BLaER1 treated with 17β-estradiol and CSF1 and Interleukin-3, amounts not matched to agents 10 nM and 100 nM (cell line): Measurements from ENCODE around the gene BCL11A.

ENCODE experiments used
- H3K27ac ChIP-seq, 11 experiments: shearing (Covaris generic); formaldehyde crosslinking; 2 replicates each; pipeline ENCODE4 v1.8.1; 2022
- H3K27me3 ChIP-seq, 11 experiments: shearing (Covaris generic); formaldehyde crosslinking; 2 replicates each; pipeline ENCODE4 v1.8.1; 2022
- H3K36me3 ChIP-seq, 11 experiments: shearing (Covaris generic); formaldehyde crosslinking; 2 replicates each; pipeline ENCODE4 v1.8.1; 2022
- H3K4me1 ChIP-seq, 10 experiments: shearing (Covaris generic); formaldehyde crosslinking; 2 replicates each; pipeline ENCODE4 v1.8.1; 2022
- H3K4me2 ChIP-seq, 11 experiments: shearing (Covaris generic); formaldehyde crosslinking; 2 replicates each; pipeline ENCODE4 v1.8.1; 2022
- H3K4me3 ChIP-seq, 10 experiments: shearing (Covaris generic); formaldehyde crosslinking; 2 replicates each; pipeline ENCODE4 v1.8.1; 2022
- H3K9ac ChIP-seq, 11 experiments: shearing (Covaris generic); formaldehyde crosslinking; 2 replicates each; pipeline ENCODE4 v1.8.1; 2022
- H3K9me3 ChIP-seq, 11 experiments: shearing (Covaris generic); formaldehyde crosslinking; replicated peaks in 1 of 11; 2 replicates each; pipeline ENCODE4 v1.8.1; 2022
- H4K20me1 ChIP-seq, 11 experiments: shearing (Covaris generic); formaldehyde crosslinking; 2 replicates each; pipeline ENCODE4 v1.8.1; 2022
- Cebpa-rat ChIP-seq, 11 experiments: shearing (Covaris generic); IDR thresholded peaks; 2 replicates each; pipeline ENCODE4 v1.8.1; 2022

The BCL11A gene

GRCh38 chr2:60544954-60545560 lies 8.4 kb downstream of the BCL11A start:
- Histone ChIP-seq H3K4me2 (peak overlapping the region; percentile 83 to 98 (median 95)), H3K9ac (peak overlapping the region; percentile 56 to 99 (median 96); a peak in 21 of 22 replicates), H3K4me1 (peaks cover 72 to 89% (median 86%) of the 10 kb centered on the region in 10 experiments)

GRCh38 chr2:60544062-60544461 lies 9.4 kb downstream of the BCL11A start:
- peaks cover 77 to 99% (median 96%) of the 10 kb centered on the region in 10 experiments for H3K4me1 ChIP-seq

More at GRCh38 chr2:60544954-60545560, 8.4 kb downstream of the BCL11A start:
- peaks cover 0 to 60% (median 36%) of the 10 kb centered on the region in 11 experiments; a peak in 15 of 22 replicates for H3K36me3 ChIP-seq
- no peak for TF ChIP-seq Cebpa-rat (IDR thresholded peaks at IDR 0.05)
- H3K4me3 ChIP-seq: peak overlapping the region; percentile 19 to 95 (median 44); a peak in 16 of 20 replicates
- peaks cover 0 to 51% (median 0%) of the 10 kb centered on the region in 11 experiments; a peak in 6 of 22 replicates for H4K20me1 ChIP-seq
- H3K9me3 ChIP-seq: no peaks in the 10 kb centered on the region
- no peaks in the 10 kb centered on the region for H3K27me3 ChIP-seq
- peak overlapping the region; percentile 4 to 98 (median 92); a peak in 21 of 22 replicates for H3K27ac ChIP-seq

GRCh38 chr2:60541056-60541651 lies 12.3 kb downstream of the BCL11A start:
- no peak for TF ChIP-seq Cebpa-rat (IDR thresholded peaks at IDR 0.05)
- H3K27me3 ChIP-seq: no peaks in the 10 kb centered on the region
- H3K27ac ChIP-seq: peak overlapping the region in 7 of 11 experiments; percentile 3 to 50 (median 42); a peak in 10 of 22 replicates
- peak overlapping the region in 3 of 11 experiments; percentile 9 to 37 (median 14); a peak in 2 of 22 replicates for H3K9ac ChIP-seq
- peaks cover 0 to 65% (median 6%) of the 10 kb centered on the region in 11 experiments; a peak in 6 of 22 replicates for H4K20me1 ChIP-seq
- no peaks in the 10 kb centered on the region for H3K9me3 ChIP-seq
- H3K36me3 ChIP-seq: peaks cover 0 to 96% (median 64%) of the 10 kb centered on the region in 11 experiments; a peak in 17 of 22 replicates
- no peak overlapping the region for H3K4me3 ChIP-seq
- H3K4me2 ChIP-seq: peak overlapping the region in 9 of 11 experiments; percentile 26 to 83 (median 49); a peak in 17 of 22 replicates
- peaks cover 51 to 100% (median 90%) of the 10 kb centered on the region in 10 experiments for H3K4me1 ChIP-seq

More at GRCh38 chr2:60544062-60544461, 9.4 kb downstream of the BCL11A start:
- Histone ChIP-seq H3K4me3 (peak overlapping the region in 9 of 10 experiments; percentile 5 to 90 (median 38); a peak in 12 of 20 replicates), H4K20me1 (peaks cover 0 to 61% (median 5%) of the 10 kb centered on the region in 11 experiments; a peak in 6 of 22 replicates), H3K9ac (peak overlapping the region; percentile 56 to 99 (median 96); a peak in 21 of 22 replicates), H3K4me2 (peak overlapping the region; percentile 83 to 98 (median 95)), H3K27me3 (no peaks in the 10 kb centered on the region), H3K9me3 (no peaks in the 10 kb centered on the region), H3K27ac (peak overlapping the region; percentile 4 to 98 (median 92); a peak in 21 of 22 replicates), H3K36me3 (peaks cover 0 to 70% (median 40%) of the 10 kb centered on the region in 11 experiments; a peak in 15 of 22 replicates)
- TF ChIP-seq Cebpa-rat (IDR thresholded peaks at IDR 0.05): peak in 9 of 11 experiments; percentile 11 to 87 (median 75); a peak in 12 of 22 replicates

GRCh38 chr2:60540074-60540473 lies 13.4 kb downstream of the BCL11A start:
- peak in 3 of 11 experiments; percentile 21 to 43 (median 37); a peak in 3 of 22 replicates for TF ChIP-seq Cebpa-rat (IDR thresholded peaks at IDR 0.05)
- Histone ChIP-seq H3K27ac (peak overlapping the region in 5 of 11 experiments; percentile 4 to 50 (median 42); a peak in 3 of 22 replicates), H3K9me3 (no peaks in the 10 kb centered on the region), H3K27me3 (no peaks in the 10 kb centered on the region), H3K36me3 (peaks cover 0 to 96% (median 60%) of the 10 kb centered on the region in 11 experiments; a peak in 17 of 22 replicates), H3K4me2 (peak overlapping the region; percentile 26 to 83 (median 48); a peak in 20 of 22 replicates), H3K9ac (no peak overlapping the region), H3K4me1 (peaks cover 48 to 100% (median 90%) of the 10 kb centered on the region in 10 experiments), H3K4me3 (no peak overlapping the region), H4K20me1 (peaks cover 0 to 65% (median 10%) of the 10 kb centered on the region in 11 experiments; a peak in 6 of 22 replicates)

GRCh38 chr2:60539140-60539539 lies 14.3 kb downstream of the BCL11A start:
- Histone ChIP-seq H3K27ac (peak overlapping the region in 4 of 11 experiments; percentile 2 to 50 (median 18); a peak in 3 of 22 replicates), H3K4me1 (peaks cover 48 to 100% (median 90%) of the 10 kb centered on the region in 10 experiments), H3K27me3 (no peaks in the 10 kb centered on the region), H4K20me1 (peaks cover 0 to 64% (median 10%) of the 10 kb centered on the region in 11 experiments; a peak in 7 of 22 replicates), H3K36me3 (peaks cover 0 to 95% (median 53%) of the 10 kb centered on the region in 11 experiments; a peak in 17 of 22 replicates), H3K9ac (no peak overlapping the region; a peak in 1 of 22 replicates), H3K4me3 (no peak overlapping the region), H3K9me3 (no peaks in the 10 kb centered on the region), H3K4me2 (peak overlapping the region; percentile 14 to 83 (median 30); a peak in 18 of 22 replicates)
- TF ChIP-seq Cebpa-rat (IDR thresholded peaks at IDR 0.05): no peak

GRCh38 chr2:60538101-60538500 lies 15.4 kb downstream of the BCL11A start:
- Histone ChIP-seq H3K36me3 (peaks cover 0 to 96% (median 55%) of the 10 kb centered on the region in 11 experiments; a peak in 17 of 22 replicates), H3K4me1 (peaks cover 42 to 100% (median 90%) of the 10 kb centered on the region in 10 experiments), H3K4me2 (peak overlapping the region in 4 of 11 experiments; percentile 6 to 27 (median 21); a peak in 5 of 22 replicates), H3K9me3 (no peaks in the 10 kb centered on the region), H3K4me3 (no peak overlapping the region), H3K27me3 (no peaks in the 10 kb centered on the region), H3K27ac (no peak overlapping the region), H4K20me1 (peaks cover 0 to 73% (median 10%) of the 10 kb centered on the region in 11 experiments; a peak in 7 of 22 replicates), H3K9ac (no peak overlapping the region)
- no peak for TF ChIP-seq Cebpa-rat (IDR thresholded peaks at IDR 0.05)

GRCh38 chr2:60536746-60537145 lies 16.7 kb downstream of the BCL11A start:
- H3K4me3 ChIP-seq: no peak overlapping the region
- TF ChIP-seq Cebpa-rat (IDR thresholded peaks at IDR 0.05): no peak
- H4K20me1 ChIP-seq: peaks cover 0 to 85% (median 10%) of the 10 kb centered on the region in 11 experiments; a peak in 7 of 22 replicates
- no peaks in the 10 kb centered on the region for H3K9me3 ChIP-seq
- no peak overlapping the region for H3K9ac ChIP-seq
- H3K27me3 ChIP-seq: no peaks in the 10 kb centered on the region
- H3K36me3 ChIP-seq: peaks cover 0 to 89% (median 50%) of the 10 kb centered on the region in 11 experiments; a peak in 17 of 22 replicates
- peak overlapping the region in 7 of 11 experiments; percentile 43 to 71 (median 64); a peak in 7 of 22 replicates for H3K4me2 ChIP-seq
- peak overlapping the region in 3 of 11 experiments; percentile 10 to 39 (median 24); a peak in 2 of 22 replicates for H3K27ac ChIP-seq
- H3K4me1 ChIP-seq: peaks cover 42 to 100% (median 91%) of the 10 kb centered on the region in 10 experiments

DNA sequence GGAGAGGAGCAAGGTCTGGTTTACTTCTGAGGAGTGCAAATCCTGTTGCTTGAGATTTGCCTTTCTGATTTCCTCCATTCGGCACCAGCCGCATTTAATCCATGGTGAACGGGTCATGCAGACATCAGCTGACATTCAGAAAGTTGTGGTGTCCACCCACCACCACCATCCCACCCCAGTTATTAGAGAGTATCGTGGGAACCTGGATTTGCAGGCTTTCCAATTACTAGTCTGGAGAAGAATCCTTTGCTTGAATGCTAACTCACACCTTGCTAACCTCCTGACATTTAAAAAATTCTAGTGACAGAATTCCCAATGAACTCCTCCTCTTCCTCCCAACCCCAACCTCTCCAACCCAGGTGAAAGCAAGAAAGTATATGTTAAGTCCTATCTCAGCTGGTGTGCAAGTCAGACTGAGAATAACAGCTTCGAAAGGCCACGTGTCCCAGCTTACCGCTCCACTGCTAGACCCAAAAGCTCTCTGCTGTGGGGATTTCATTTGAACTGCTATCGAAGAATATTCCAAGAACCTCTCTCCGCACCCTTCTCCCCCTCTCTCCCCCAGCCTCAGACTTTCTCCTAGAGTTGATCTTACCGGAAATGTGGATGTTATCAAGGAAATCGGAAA lies 17.7 kb downstream of the BCL11A start:
- Histone ChIP-seq H3K4me3 (no peak overlapping the region), H4K20me1 (peaks cover 0 to 90% (median 10%) of the 10 kb centered on the region in 11 experiments; a peak in 8 of 22 replicates), H3K4me2 (peak overlapping the region; percentile 43 to 71 (median 53); a peak in 21 of 22 replicates), H3K27ac (peak overlapping the region in 5 of 11 experiments; percentile 15 to 39 (median 24); a peak in 5 of 22 replicates), H3K9ac (peak overlapping the region in 3 of 11 experiments; percentile 0 to 29 (median 14); a peak in 2 of 22 replicates), H3K36me3 (peaks cover 0 to 80% (median 48%) of the 10 kb centered on the region in 11 experiments; a peak in 17 of 22 replicates), H3K4me1 (peaks cover 50 to 100% (median 92%) of the 10 kb centered on the region in 10 experiments), H3K9me3 (no peaks in the 10 kb centered on the region), H3K27me3 (no peaks in the 10 kb centered on the region)
- TF ChIP-seq Cebpa-rat (IDR thresholded peaks at IDR 0.05): no peak
